ENCODE measurements around the gene CORO6.
A peak's percentile ranks its signal among the peaks of the same experiment; 100 is the strongest.

Gene CORO6

GRCh38 chr17:29571883-29572681 lies 50.6 kb downstream of the CORO6 start:
- H3K9me3 ChIP-seq (ENCODE audit: low read depth, low read length) = no peaks in the 10 kb centered on the region
- H3K9ac ChIP-seq (ENCODE audit: insufficient read length) = no peak overlapping the region
- H3K4me3 ChIP-seq = no peak overlapping the region
- peaks cover 7% of the 10 kb centered on the region; the same call in 1 of the 2 replicates for H3K36me3 ChIP-seq (ENCODE audit: insufficient read depth, low read length)
- H3K27ac ChIP-seq = no peak overlapping the region
- DNase-seq (ENCODE audit: low read depth, low spot score) = no peak
- TF ChIP-seq FOXP2 (optimal IDR thresholded peaks at IDR 0.05; ENCODE audit: control extremely low read depth, extremely low read length, insufficient read depth) (no peak), POLR2AphosphoS5 (IDR thresholded peaks at IDR 0.05; ENCODE audit: borderline replicate concordance, low read depth, low read length) (no peak), EZH2 (IDR thresholded peaks at IDR 0.05) (no peak)

- no peak for DNase-seq (ENCODE audit: low read depth, low spot score)
- TF ChIP-seq POLR2AphosphoS5 (IDR thresholded peaks at IDR 0.05; ENCODE audit: borderline replicate concordance, low read depth, low read length) = no peak
- TF ChIP-seq EZH2 (IDR thresholded peaks at IDR 0.05) = no peak
- TF ChIP-seq FOXP2 (optimal IDR thresholded peaks at IDR 0.05; ENCODE audit: control extremely low read depth, extremely low read length, insufficient read depth) = no peak
- H3K9me3 ChIP-seq (ENCODE audit: low read depth, low read length) = no peaks in the 10 kb centered on the region
- peaks cover 7% of the 10 kb centered on the region; the same call in 1 of the 2 replicates for H3K36me3 ChIP-seq (ENCODE audit: insufficient read depth, low read length)
- H3K4me3 ChIP-seq = no peak overlapping the region
- no peak overlapping the region for H3K27ac ChIP-seq
- H3K9ac ChIP-seq (ENCODE audit: insufficient read length) = no peak overlapping the region
These were observed 51.2 kb downstream of the CORO6 start for GRCh38 chr17:29571486-29571882.

- no peak for TF ChIP-seq POLR2AphosphoS5 (IDR thresholded peaks at IDR 0.05; ENCODE audit: borderline replicate concordance, low read depth, low read length)
- no peak for TF ChIP-seq EZH2 (IDR thresholded peaks at IDR 0.05)
- no peak for TF ChIP-seq FOXP2 (optimal IDR thresholded peaks at IDR 0.05; ENCODE audit: control extremely low read depth, extremely low read length, insufficient read depth)
- Histone ChIP-seq H3K9ac (ENCODE audit: insufficient read length) (no peak overlapping the region), H3K27ac (no peak overlapping the region), H3K4me3 (no peak overlapping the region), H3K9me3 (ENCODE audit: low read depth, low read length) (no peaks in the 10 kb centered on the region), H3K36me3 (ENCODE audit: insufficient read depth, low read length) (no peaks in the 10 kb centered on the region; the same call in 1 of the 2 replicates)
- no peak for DNase-seq (ENCODE audit: low read depth, low spot score)
These were observed 52.2 kb downstream of the CORO6 start for GRCh38 chr17:29570521-29570920.

GRCh38 chr17:29569245-29569950 lies 53.3 kb downstream of the CORO6 start:
- no peak overlapping the region for H3K27ac ChIP-seq
- H3K36me3 ChIP-seq (ENCODE audit: insufficient read depth, low read length) = no peaks in the 10 kb centered on the region; the same call in 1 of the 2 replicates
- H3K4me3 ChIP-seq = peak overlapping the region; percentile 98
- H3K9me3 ChIP-seq (ENCODE audit: low read depth, low read length) = no peaks in the 10 kb centered on the region
- peak overlapping the region; percentile 78 for H3K9ac ChIP-seq (ENCODE audit: insufficient read length)
- no peak for DNase-seq (ENCODE audit: low read depth, low spot score)
- TF ChIP-seq FOXP2 (optimal IDR thresholded peaks at IDR 0.05; ENCODE audit: control extremely low read depth, extremely low read length, insufficient read depth) (no peak), EZH2 (IDR thresholded peaks at IDR 0.05) (no peak), POLR2AphosphoS5 (IDR thresholded peaks at IDR 0.05; ENCODE audit: borderline replicate concordance, low read depth, low read length) (no peak)

GRCh38 chr17:29568331-29569244 lies 54.1 kb downstream of the CORO6 start, which contains the start of gene TP53I13:
Gene TP53I13 (plus strand): TSS chr17:29568701. CDS start chr17:29568759, 58 bp downstream.
- peak; percentile 37 for DNase-seq (ENCODE audit: low read depth, low spot score)
- TF ChIP-seq POLR2AphosphoS5 (IDR thresholded peaks at IDR 0.05; ENCODE audit: borderline replicate concordance, low read depth, low read length) = peak; percentile 85
- TF ChIP-seq EZH2 (IDR thresholded peaks at IDR 0.05) = no peak
- Histone ChIP-seq H3K27ac (peak within 1 kb of the TSS; percentile 57; the same call in 1 of the 2 replicates), H3K36me3 (ENCODE audit: insufficient read depth, low read length) (no peaks in the 10 kb centered on the region), H3K9me3 (ENCODE audit: low read depth, low read length) (no peaks in the 10 kb centered on the region), H3K4me3 (peak within 1 kb of the TSS; percentile 98), H3K9ac (ENCODE audit: insufficient read length) (peak within 1 kb of the TSS; percentile 78)

- H3K27ac ChIP-seq = peak overlapping the region; percentile 57; the same call in 1 of the 2 replicates
- no peaks in the 10 kb centered on the region for H3K36me3 ChIP-seq (ENCODE audit: insufficient read depth, low read length)
- no peak for TF ChIP-seq EZH2 (IDR thresholded peaks at IDR 0.05)
- no peak for TF ChIP-seq FOXP2 (optimal IDR thresholded peaks at IDR 0.05; ENCODE audit: control extremely low read depth, extremely low read length, insufficient read depth)
- TF ChIP-seq POLR2AphosphoS5 (IDR thresholded peaks at IDR 0.05; ENCODE audit: borderline replicate concordance, low read depth, low read length) = no peak
- peak overlapping the region; percentile 65 for H3K9ac ChIP-seq (ENCODE audit: insufficient read length)
- peak overlapping the region; percentile 98 for H3K4me3 ChIP-seq
- H3K9me3 ChIP-seq (ENCODE audit: low read depth, low read length) = no peaks in the 10 kb centered on the region
- no peak for DNase-seq (ENCODE audit: low read depth, low spot score)
These were observed 55.0 kb downstream of the CORO6 start for GRCh38 chr17:29567554-29568330.

- DNase-seq (ENCODE audit: low read depth, low spot score) = no peak
- Histone ChIP-seq H3K36me3 (ENCODE audit: insufficient read depth, low read length) (no peaks in the 10 kb centered on the region), H3K27ac (no peak overlapping the region), H3K9me3 (ENCODE audit: low read depth, low read length) (no peaks in the 10 kb centered on the region), H3K9ac (ENCODE audit: insufficient read length) (no peak overlapping the region), H3K4me3 (peak overlapping the region; percentile 98)
- TF ChIP-seq FOXP2 (optimal IDR thresholded peaks at IDR 0.05; ENCODE audit: control extremely low read depth, extremely low read length, insufficient read depth) = no peak
- no peak for TF ChIP-seq EZH2 (IDR thresholded peaks at IDR 0.05)
- TF ChIP-seq POLR2AphosphoS5 (IDR thresholded peaks at IDR 0.05; ENCODE audit: borderline replicate concordance, low read depth, low read length) = no peak
These were observed 55.5 kb downstream of the CORO6 start for GRCh38 chr17:29567304-29567553.
